LoVo (cell line): Measurements from ENCODE around the gene FAM193A.
"Not testable (repeated sequence)": the region's sequence is repeated elsewhere in the genome, so short reads cannot be mapped to it uniquely, and the experiment has no call there.

Experiments
- DNase-seq: peaks from one replicate; pipeline ENCODE4 v3.0.0-alpha.2; 2016; ENCODE audit warnings: low spot score

Gene FAM193A

DNA sequence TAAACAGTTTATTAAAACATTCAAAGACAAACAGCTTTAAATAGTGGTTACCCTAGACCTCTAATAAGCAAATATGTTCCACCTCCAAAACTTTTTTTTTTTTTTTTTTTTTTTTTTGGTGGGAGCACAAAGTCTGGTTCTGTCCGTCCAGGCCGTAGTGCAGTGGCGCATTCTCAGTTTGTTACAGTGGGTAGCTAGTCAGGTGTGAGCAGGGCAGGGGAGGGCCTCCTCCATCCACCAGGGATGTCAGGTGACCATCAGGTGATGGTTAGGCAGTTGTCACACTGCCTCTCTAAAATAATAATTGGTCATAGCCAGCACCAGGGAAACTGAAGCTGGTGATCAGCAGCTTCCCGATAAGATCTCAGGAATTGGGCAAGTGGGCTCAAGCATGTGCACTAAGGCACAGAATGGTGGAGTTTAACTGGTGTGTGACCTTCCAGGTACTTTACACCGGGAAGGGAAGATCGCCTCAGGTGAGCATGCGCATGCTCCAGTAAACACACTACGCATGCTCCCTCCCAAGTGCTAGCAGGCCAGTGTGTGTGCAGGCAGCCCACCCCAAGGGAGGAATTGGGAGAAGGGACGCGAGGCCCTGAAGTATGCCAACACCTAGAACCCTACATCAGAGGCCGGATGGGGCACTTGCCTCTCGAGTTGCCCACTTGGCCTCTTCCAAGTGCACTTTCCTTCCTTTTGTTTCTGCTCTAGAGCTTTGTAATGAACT is 192.5 kb downstream of the FAM193A start:
- DNase-seq: no peak

DNA sequence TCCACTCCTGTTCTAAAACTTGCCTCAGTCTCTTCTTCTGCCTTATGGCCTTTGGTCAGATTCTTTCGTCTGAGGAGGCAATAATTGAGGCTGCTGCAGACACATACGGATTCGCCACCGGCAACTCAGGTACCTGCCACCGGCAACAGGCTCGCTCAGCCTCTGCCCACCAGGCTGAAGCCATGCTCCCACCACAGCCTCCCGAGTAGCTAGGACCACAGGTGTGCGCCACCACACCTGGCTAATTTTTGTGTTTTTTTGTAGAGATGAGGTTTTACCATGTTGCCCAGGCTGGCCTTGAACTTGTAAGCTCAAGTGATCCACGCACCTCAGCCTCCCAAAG is 193.1 kb downstream of the FAM193A start:
- DNase-seq: no peak

DNA sequence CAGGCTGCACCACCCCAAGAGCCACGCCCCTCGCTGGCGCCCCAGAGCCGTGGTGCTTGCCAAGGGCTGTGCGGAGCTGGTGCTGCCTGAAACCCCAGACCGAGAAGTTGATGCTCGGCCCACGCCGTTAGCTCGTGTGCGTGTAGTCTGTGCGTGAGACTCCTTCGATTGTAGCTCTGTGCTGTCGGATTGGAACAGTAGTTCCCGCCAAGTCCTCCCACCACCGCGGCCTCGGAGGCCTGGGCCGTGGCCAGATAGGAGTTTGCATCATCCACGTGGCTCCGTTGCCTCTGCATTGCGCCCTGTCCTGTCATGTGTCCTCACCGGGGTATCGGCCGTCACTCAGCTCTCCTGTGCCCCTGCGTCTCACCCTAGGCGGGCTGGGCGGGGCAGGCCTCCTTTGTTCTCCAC is 195.5 kb downstream of the FAM193A start:
- no peak for DNase-seq

DNA sequence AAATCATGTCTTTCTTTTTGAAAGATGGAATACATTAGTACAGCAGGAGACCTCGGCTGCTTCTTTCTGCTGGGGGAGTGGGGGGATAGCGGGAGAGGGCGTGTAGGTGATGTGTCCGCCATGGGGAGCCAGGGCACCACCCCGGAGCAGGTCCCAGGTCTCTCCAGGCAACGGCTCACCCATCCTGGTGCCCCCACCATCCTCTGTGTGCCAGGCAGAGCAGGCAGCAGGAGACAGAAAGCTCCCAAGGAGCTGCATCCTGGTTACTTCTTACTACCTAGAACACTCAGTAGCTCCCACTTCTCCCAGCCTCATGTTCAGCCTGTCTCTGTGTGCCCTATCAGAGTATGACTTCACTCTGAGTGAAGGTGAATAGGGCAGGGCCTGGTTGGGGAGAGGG is 196.1 kb downstream of the FAM193A start:
- DNase-seq: no peak

DNA sequence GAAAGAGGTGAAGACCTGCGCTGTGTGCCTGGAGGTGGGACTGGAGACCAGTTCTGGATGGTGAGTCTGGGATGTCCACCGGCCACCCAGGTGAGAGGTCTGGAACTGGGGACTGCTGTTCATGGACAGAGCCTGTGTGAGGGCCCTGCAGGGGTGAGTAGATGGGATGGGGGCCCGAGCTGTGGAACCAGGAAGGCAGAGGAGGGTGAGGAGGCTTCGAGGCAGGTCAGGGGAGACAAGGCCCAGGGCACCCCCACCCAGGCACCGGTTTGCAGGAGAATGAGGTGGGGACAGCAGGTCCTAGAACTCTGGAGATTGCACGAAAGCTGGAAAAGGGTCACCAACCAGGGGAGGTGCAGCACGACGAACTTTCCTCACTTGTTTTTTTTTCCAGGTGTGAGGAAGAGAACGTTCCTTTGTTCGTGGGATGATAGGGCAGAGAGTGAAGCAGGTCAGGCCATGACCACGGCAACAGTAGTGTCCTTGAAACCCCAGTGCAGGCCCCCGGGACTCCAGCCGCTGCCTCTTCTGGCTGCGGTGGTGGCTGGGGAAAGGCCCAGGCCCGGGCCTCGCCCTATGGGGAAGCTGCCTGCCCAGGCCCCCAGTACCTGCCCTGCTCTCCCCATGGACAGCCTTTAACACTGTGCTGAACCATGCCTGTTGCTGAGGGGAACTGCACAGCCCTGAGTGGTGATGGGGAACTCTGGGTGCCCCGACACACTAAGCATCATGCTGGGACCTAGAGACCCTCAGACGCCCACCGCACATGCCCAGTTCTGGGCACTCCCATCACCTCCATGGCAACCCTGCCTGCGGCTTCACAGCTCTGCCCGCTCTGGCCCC is 196.8 kb downstream of the FAM193A start:
- DNase-seq: no peak

DNA sequence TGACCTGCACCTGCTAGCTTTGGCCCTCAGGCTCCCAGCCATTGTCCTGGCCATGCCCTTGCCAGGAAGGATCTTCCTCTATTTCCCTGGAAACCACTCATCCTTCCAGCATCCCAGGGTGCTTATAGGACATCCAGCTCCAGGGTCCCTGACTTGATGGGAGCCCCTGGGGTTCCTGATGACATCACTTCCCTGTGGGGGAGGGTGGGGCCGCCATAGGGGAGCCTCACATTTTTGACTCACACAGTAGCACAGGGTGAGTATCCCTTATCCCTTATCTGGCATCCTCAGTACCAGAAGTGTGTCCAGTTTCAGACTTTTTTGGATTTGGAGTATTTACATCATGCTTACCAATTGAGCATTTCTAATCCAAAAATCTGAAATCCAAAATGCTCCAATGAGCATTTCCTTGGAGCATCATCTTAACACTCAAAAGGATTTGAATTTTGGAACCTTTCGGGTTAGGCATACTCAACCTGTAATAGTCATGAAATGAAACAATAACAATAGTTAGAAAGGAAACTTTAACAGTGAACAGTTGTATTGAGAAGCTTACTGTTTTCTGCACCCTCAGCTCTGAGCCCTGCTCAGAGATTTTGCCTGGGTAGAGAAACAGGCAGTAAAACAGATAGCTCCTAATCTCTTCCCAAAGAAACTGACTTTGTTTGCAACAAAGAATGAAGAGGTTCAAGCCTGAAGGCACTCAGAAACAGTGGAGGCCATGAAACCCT is 197.6 kb downstream of the FAM193A start:
- DNase-seq: no peak

DNA sequence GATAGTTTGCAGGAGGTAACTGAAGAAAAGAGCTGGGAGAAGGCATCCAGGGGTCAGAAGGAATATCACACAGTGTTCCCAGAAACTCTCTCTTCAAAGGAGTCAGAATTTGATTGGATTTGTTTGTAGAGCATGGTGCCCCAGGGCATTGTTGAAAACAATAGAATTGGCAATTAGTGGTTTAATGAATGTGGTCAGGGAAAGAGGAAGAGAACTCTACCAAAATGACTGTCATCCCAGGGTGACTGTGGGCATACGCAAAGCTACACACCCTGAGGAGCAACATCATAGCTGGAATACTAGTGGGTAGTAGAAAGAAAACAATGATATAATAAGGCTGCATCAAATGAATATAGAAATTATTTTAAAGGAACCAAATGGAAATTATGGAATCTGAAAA is 198.2 kb downstream of the FAM193A start:
- no peak for DNase-seq

DNA sequence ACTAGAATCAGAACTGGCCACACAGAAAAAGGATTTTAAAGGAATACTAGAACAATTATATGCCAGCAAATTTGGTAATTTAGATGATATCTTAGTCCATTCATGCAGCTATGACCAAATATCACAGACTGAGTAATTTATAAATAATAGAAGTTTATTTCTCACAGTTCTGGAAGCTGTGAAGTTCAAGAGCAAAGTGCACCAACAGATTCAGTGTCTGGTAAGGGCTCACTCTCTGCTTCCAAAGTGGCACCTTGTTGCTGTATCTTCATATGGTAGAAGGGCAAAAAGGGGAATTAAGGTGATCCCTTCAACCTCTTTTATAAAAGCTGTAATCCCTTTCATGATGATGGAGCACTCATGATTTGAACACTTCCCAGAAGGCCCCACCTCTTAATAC is 199.4 kb downstream of the FAM193A start:
- no peak for DNase-seq

DNA sequence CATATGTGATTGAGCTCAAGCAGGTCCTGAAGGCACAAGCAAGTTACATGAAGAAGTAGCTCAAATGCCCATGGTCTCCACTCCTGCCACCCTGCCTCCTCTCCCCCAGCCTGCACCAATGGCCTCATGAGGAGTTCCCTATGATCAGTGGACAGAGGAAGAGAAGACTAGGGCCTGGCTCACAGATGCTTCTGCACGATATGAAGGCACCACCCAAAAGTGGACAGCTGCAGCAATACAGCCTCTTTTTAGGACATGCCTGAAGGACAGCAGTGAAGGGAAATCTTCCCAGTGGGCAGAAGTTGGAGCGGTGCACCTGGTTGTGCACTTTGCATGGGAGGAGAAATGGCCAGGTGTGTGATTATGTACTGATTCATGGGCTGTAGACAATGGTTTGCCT is 201.8 kb downstream of the FAM193A start:
- not testable (repeated sequence) for DNase-seq

DNA sequence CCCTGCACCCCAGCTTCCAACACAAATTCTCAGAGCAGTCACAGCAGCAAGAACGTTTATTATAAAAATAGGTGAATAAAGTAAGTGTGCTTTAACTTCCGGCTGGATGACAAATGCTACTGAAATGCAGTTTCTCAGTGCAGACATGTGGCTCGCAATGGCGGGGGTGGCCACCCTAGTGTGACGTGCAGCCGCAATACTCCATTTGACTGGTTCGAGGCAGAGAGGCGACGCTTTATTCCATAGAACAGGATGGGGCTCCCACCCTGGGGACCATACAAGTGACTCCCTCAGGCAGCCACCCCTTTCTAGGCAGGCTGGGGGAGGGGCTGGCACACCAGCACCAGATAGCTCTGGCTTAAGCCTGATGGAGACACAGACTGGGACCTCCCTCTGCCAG is 205.2 kb downstream of the FAM193A start:
- DNase-seq: no peak

DNA sequence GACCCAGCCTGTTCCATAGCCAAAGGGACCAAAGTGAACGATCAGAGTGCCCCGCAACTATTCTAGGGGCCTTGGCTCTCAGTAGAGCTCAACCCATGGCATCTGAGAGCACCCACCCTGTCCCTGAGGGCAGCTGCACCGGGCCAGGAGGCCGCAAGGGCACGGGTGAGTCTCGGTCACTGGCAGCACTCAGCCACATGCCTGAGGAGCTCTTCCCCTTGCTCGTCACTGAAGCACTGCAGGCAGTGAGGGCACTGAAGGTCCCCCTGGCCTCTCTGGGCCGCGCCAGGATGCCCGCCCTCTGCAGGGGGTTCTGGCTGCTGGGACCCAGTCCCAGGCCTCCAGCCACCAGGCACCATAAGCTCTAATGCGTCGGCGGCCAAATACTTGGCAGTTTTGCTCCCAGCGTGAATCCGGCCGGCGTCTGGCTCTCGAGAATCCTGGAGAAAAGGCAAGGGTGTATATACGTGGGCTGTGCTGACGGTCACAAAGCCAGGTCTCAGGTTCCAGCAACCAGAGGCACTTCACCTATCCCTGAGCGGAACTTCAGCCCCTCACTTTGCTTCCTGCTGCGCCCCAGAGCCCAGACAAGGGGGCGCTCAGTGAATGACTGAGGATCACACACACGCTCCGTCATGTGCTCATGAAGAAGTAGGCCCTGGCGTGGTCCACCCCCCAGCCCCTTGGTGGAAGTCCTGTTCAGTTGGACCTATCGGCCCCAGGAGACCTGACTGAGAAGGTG is 205.8 kb downstream of the FAM193A start:
- DNase-seq: no peak

DNA sequence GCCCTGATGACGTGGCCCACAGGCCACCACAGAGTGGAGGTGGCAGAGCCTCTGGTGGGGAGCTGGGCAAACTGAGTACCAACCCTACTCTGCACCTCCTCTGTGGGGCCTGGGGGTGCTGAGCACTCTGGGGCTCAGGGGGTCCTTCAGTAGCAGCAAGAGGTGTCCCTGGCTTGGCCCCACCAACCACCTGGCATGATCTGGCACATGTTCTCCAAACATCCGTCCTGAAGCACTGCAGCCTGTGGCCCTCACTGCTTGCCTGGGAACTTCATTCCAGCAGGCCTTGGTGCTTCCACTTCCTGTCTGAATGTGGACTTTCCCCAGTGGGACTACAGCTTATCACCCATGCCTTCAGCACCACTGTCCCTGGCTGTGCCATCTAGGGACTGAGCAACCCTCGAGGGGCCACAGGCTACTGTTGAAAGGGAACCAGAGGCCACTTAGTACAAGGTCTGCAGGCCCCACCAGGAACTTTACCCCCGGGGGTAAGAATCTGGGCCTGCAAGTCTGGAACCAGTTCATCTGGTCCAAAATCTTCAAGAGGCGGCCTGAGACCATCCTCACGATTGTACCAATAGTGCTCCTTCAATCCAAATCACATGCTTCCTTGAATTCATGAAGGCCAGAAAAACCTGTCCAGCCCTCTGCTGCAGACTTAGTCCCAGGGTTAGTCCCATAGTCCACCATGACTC is 206.5 kb downstream of the FAM193A start:
- DNase-seq: no peak

DNA sequence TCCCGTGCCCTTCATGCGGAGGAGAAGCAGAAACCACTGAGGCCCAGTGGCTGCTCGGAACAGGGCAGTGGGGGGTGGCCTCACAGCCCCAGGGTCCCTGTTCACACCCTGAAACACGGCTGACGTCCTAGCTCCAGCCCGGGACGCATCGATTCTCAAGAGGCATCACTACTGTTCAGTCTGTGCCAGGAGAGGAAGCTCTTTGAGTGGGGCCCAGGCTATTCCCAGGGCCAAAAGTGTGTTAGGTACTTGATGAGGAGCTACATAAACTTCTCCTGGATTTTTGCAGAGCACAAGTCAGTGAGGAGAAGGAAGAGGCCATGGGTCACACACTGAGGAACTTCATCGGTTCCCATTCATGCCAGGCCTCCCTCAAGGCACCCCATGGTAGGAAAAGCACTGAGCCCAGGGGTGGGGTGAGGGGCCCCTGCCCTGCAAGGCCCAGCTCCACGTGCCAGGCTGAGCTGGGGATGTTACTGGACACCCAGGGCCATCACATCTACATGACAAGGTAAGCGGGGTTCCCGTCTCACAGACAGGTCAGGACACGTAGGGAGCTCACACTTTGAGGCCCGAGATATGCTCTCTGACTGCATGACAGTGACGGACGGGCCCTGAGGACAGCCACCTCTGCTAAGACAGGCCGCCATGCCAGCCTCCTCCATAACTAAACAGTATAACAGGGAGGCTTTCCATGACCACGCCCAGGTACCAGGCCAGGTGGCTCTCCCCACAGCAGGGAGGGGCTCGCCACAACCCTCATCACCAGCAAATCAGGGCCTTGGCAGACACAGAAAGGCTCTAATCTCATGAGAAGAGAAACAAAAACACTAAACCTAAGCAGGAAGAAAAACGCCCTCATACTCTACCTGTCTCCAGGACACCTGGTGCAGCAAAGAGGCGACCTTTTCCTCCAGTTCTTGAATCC is 207.3 kb downstream of the FAM193A start:
- DNase-seq: no peak

DNA sequence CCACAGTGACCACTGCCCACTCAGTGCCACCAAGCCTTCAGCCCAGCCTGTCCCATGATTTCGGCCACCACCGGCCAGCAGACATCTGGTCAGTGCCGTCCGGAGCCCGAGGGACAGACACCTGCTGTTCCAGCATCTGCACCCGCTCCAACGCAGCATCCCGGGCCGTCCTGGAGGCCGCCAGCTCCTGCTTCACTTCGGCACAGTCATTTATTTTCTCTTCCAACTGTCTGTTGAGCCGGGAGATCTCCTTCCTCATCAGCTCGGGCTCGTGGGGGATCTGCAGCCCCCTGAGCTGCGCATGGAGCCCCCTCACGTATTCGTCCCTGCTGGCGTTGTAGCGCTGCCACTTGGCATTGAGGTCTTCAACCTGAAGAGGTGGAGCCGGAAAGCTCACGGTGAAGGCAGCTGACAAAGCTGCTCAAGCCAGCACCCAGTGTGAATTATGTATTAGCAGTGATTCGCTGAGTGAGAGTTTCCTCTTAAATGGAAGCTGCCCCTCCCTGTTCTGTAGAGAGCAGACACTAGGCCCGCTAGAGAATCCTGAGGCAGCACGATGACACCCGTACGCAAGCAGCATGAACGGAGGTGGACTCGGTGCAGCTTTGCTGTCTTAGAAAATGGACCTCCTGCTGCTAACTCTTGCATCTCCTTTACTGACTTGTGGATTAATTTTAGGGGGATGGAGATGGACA is 208.3 kb downstream of the FAM193A start:
- no peak for DNase-seq

DNA sequence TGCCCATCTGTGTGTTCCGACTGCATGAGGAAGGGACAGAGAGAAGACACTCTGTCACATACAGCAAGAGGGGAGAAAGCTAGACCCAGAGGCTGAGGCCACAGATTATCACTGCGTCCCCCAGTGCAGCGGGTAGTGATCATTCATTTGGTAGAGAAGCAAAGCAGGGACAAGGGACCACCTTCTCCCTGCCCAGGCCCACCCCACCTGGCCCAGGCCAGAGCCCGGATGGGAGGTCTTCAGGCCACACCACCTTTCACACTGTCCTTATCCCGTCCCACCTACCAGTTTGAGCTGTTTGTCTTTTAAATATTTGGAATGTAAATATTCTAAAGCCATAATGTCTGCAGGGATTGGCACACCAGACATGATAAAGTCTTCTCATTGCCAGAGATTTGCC is 209.1 kb downstream of the FAM193A start:
- DNase-seq: no peak

DNA sequence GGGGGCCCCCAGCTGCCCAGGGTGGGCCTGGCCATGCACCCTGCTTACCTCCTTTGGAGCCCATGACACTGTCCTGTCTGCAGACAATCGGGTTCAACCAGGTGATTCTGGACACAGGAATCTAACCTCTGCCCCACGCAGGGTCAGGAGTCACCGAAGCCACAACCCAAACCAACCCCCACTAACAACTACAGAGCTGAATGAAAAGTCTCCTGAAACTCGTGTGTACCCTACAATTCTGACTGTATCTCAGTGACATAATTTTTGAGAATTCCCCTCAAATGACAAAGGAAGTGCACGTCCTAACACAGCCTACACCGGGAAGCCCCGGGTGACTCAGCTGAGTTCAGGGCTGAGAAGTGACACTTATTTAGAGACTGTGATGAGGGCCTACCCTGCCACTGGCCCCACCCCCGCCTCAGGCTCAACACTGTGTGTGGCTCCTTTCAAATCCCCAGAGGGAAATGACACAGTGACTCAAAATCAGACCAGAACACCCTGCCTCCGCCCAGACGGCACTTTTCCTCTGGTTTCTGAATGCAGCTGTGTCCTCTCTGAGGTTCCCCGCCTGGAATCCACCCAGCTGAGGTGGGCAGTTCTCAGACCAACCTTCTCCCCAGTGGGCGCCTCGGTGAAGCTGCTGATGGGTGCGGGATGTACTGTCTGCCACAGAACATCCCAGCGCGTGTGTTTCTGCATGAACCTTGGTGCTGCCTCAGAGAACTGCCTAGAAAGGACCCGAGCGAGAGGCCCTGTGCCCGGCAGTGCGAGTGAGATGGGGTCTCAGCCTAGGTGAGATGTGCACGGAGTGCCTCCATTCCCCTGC is 209.7 kb downstream of the FAM193A start:
- DNase-seq: no peak

DNA sequence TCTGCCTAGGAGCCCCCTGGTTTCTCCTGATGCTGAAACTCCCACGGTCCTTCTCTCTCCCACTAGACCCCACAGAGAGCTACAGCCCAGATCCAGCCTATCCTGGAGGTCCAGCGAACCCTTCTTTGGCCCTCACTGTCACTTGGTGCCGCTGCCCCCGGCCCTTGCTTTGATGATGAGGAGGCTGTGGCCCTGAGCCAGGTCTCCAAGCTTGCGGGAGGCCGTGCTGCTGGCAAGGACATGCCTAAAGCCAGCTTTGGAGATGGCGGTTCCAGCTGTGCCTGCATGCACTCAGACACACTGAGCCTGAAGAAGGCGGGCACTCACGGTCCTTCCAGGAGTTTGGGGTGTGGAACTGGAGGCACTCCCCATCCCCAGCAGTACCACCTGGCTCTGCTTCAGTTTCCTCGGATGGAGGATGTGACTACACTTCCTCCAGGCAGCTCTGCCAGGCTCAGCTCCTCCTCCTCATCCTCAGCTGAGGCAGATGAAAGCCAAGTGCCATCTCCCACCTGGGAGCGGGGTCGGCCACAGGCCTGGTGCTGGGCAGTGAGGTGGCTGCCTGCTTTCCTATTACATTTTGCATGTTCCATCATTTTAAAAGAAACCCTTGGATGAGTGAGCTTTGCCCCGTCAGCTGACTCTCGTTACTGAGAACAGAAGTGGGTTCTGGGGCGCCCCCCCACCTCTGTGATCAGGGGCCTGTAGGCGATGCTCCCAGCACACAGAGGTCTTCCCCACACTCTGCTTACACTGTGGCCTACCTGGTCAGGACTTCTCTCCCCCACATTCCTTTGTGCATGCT is 210.6 kb downstream of the FAM193A start:
- no peak for DNase-seq
